Activated CD4-positive, CD25-positive, alpha-beta regulatory T cell (primary cell): ENCODE measurements around the gene SLC5A10.
"Not testable (repeated sequence)": the region's sequence is repeated elsewhere in the genome, so short reads cannot be mapped to it uniquely, and the experiment has no call there.

Experiments used
- DNase-seq, 4 experiments: peaks; one replicate each; lab custom pipeline; 2025; lab: John Stamatoyannopoulos, UW

SLC5A10 gene

DNA sequence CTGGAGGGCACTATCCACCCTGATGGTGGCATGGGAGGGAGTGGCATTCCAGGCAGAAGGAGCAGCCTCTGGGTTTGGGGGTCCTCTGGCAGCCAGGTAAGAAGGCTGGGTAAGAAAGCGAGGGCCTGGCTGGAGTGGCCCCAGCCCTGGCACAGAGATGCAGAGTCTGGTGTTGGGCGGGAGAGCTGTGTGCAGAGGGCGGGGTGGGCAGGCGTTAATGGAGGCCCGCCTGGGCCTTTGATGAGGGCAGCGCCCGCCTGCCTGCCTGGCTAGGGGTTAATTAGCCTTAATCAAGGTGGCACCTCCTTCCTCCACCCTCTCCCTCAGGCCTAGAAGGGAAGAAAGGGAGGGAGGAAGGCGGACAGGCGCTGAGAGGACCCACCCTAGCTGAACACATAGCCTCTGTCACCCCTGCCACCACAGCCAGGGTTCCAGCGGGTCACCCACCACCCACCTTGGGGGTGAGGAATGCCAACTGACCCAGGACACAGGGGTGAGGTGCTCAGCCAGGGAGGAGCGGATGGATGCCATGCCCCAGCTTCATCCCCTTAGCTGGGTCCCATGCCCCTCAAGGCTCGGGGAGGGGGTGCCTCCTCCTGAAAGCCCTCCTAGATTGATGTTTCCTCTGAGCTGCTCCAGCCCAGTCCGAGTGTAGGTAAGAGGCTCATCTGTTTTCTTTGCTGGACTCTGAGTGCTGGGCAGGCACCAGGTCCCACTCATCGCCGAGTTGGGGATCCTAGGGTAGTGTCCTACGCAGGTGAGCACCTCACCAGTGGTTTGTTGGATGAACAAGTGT, 66.0 kb downstream of the SLC5A10 start:
- no peak for DNase-seq

DNA sequence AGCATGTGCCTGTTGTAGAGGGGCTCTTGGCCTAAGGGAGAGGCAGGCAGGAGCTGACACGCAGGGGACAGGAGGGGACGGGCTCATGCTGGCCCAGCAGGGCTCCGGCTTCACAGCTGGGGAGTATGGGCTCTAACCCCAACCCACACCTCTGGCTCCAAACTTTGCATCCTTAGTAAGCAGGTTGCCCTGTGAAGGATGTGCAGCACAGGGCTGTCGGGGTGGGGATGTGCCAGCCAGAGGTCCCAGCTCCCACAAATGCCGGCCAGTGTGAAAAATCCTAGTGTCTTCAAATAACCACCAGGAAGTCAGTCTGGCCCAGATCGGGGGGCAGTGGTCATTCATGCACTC, 66.6 kb downstream of the SLC5A10 start:
- no peak for DNase-seq

DNA sequence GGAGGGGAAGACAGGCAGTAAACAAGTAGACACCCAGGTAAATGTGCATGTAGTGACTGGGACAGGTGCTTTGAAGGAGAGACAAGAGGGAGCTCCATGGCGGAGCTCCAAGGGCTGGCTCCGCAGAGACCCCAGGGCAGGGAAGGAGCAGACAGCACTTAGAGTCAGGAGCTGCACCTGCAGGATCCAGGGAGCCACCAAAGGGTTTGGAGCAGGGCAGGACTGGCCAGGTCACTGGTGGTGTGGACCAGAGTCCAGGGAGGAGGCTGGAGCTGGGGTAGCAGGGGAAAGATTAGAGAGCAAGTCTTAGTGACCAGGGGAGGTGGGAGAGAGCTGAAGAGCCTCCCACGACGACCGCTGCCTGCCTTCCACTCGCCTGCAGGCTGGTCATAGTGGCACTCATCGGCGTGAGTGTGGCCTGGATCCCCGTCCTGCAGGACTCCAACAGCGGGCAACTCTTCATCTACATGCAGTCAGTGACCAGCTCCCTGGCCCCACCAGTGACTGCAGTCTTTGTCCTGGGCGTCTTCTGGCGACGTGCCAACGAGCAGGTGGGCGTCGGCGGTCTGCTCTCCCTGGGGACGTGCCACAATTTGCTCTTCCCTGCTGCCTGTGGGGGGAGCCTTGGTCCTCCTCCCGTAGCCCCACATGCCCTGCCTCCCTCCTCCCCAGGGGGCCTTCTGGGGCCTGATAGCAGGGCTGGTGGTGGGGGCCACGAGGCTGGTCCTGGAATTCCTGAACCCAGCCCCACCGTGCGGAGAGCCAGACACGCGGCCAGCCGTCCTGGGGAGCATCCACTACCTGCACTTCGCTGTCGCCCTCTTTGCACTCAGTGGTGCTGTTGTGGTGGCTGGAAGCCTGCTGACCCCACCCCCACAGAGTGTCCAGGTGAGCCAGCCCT, 67.3 kb downstream of the SLC5A10 start:
- DNase-seq: no peak

DNA sequence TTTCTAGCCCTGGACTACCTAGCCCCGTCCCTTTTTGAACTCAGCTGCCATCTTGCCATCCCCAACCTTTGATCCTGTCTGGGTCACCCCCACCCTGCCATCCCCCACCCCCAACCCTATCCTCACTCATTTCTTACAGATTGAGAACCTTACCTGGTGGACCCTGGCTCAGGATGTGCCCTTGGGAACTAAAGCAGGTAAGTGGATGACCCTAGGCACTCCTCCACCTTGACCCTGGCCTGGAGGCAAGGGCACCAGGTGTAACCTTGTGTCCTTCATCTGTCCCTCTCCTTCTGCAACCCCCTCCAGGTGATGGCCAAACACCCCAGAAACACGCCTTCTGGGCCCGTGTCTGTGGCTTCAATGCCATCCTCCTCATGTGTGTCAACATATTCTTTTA, 68.1 kb downstream of the SLC5A10 start:
- DNase-seq: no peak

DNA sequence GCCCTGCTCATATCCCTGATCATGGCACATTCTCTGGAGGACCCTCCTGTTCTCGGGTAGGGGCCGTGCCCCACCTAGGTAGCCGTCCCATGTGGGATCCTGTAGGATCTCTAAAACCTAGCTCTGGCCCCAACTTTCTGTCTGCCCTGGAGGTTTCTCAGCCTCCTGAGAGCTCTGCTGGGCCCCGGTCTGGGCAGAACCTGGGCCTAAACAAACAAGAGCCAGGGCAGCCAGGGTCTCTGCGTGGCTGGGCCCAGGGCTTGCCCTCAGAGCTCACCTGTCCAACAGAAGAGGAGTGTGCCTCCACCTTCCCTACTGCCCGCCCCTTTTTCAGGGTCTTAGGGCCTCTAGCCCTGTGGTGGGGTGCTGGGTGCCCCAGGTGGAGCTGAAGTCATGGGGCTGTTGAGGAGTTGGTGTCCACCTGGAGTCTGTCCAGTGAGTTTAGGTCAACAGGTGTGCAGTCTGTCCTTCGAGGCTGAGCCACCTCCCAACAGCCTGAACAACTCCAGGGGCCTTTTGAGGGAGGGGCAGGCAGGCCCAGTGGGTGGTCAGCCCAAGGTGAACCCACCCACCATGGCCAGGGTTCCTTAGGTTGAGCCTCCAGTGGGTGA, 69.2 kb downstream of the SLC5A10 start:
- not testable (repeated sequence) for DNase-seq

DNA sequence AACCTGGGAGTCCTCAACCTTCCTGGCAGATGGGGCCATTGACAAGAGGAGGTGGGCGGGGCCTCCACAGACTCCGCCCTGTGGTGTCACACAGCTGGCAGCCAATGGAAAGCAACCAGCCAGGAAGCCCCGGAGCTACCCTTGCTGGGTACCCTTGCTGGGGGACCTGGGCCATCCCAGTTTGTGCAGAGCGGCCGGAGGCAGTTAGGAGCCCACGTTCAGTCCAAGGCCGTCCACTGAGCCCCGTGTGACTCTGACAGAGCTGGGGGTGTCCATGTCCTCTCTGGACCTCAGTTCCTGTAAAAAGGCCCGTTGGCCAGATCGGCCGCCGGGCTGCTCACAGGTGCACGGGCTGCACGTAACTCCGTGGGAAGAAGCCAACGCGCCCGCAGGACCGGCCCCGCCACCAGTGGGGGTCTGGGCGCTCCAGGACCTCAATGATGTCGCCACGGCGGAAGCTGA, 69.7 kb downstream of the SLC5A10 start:
- DNase-seq: peak in 1 of 4 experiments; percentile 21

DNA sequence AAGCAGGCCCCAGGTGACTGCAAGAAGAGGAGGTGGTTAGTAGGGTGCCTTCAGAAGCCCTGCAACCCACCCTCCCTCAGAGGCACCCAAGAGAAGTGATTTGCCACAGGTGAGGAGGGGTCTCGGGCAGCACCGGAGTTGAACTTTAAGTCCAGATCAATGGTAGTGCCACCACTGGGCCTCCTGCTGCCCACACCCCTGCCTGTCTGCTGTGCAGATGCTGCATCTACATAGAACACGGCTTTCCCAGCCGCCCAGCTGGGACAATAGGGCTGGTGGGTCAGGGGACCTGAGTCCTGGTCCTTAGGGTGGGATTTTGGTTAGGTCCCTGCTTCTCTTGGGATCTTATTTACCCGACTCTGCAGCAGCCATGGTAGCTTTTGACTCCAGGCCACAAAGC, 70.2 kb downstream of the SLC5A10 start:
- DNase-seq: no peak

DNA sequence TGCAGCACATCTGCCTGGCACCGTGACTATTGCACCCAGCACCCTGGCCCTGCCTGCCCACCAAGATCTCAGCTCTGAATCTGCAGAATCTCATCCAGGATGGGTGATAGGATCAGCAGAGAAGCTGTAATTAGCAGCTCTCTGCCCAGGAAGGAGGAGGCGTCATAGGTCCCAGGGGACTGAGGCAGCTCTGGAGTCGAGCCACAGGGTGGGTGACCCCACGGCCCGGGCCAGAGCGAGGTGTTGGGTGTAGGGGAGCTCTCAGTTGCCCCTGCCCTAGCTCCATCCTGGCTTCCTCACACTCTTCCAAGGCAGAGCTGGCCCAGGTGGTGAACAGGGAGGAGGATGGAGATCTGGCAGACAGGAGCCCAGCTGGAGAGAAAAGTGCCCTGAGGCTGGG, 70.8 kb downstream of the SLC5A10 start:
- no peak for DNase-seq

DNA sequence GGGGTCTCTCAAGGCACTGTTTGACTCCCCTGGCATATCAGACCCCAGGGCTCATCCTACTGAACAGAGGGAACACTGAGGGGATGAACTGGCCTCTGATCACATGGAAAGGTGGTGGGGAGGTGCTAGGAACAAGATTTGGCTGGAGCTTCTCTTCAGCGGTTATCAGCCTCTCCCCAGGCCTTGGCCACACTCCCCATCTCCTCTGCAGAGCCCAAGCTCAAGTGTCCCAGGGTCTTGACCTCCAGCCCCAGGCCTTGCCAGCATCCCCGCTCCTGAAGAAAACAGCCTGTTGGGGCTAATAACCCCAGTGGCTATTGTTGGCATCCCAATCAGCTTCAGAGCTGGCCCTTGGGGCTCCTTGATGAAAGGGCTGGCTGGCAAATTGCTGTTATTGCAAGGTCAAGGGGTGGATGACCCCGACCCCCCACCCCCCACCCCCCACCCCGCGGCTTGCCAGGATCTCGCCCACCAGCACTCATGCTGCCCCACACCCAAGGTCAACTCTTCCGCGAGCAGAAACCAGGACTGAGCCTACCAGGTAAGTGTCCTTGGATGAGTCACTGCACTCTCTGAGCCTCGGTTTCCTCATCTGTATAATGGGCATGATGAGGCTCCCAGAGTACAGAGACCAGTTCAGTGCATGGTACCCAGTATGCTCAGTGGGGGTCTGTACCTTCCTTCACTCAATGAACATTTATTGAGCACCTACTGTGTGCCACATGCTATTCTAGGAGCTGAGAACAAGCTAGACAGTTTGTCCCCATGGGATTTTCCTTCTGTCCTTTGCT, 71.4 kb downstream of the SLC5A10 start:
- no peak for DNase-seq

DNA sequence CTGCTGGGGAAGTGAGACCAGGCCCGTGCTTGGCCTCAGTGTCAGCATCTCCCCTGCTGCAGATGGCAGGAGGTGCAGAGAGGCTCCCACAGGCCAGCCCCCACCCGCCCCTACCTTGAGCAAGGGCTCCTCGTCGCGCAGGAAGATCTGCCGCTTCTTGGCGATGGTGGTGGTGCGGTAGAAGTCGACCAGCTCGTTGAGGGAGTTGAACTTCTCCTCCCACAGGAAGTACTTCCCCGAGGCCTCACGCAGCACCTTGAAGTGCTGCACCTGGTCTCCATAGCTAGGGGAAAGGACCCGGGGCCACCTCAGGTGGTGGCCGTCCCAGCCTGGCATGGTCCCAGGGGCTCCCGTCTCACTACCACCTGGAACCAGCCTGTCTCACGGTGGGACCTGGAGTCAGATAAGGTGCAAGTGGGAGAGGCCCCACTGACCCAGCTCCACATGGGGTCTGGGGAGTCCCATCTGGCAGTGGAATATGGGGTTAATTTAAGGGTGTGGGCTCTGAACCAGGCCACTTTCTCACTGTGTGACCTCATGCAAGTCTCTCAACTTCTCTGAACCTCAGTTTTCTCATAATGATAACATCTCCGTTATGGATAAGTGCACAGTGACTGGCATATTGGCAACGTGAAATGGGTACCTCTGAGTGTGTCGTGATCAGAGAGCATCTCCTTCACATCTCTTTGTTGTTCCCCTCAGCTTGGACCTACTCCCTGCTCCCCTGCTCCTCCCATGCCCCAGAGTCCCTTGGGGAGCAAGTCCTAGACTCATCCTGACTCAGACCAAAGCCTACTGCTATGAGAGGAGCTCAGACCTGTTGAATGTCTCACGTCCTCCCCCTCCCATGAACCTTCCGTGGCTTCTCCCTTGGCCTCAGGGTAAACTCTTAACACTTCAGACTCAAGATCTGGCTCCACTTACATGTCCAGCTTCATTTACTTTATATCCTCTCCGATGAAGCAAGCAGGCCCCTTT, 72.4 kb downstream of the SLC5A10 start:
- no peak for DNase-seq

DNA sequence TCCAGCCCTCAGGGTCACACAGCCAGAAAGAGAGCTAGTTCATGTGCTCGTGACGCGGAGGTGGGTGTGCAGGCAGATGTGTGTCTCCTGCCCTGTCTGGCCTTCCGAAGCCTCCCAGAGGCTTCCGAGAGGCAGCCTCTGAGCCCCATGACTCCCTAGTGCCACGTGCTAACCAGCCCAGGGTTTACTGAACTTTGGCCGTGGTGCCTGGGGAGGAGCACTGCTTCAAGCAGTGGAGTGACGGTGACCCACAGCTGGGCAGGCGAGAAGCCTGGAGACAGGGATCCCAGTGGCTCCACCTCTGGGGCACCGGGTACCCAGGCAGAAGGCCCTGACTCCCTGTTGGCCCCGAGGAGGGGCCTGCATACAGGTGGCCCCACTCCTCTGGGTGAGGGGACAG, 76.7 kb downstream of the SLC5A10 start:
- not testable (repeated sequence) for DNase-seq

DNA sequence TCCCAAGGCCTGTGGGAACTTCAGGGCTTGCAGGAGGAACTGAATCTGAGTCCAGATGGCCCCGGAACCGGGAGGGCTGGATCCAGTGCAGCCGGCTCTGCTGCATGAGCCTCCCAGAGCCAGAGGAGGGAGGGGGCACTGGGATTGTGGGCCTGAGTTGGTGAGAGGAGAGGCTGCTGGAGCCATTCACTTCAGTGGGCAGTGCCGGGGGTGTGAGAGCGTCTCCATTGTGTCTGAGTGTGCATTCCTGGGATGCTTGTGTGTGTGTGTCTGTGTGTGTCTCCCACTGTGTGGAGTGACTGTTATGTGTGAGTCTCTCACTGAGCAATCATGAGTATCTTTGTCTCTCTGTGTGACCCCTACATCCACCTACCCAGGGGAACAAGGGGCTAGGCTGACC, 77.8 kb downstream of the SLC5A10 start:
- not testable (repeated sequence) for DNase-seq

DNA sequence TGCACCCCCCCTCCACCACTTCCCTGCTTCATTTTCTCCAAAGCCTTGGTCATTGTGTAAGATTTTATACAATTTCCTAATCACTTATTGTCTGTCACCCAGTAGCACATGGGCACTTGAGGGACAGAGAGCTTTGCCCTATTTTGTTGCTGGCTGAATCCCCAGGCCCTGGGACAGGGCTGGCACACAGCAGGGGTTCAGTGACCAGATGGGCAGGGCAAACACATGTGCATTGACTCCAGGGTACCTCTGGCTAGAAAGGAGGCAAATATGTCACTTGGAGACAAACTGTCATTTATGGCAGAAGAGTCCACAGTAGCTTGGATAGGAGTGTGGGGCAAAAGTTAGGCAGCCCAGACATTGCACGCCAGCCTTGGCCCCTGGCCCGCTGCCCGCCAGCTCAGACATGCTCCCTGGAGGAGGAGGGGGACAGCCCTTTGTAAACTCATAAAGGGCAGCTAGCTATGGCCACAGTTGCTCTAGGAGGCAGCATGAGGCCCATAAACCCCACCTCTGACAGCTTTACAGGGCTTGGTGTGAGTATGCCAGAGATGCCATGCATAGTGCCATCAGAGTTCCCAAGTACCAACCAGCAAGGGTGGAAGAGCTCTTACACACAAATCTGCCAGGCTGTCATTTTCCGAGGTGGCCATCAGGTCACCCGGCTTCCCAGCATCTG, 78.9 kb downstream of the SLC5A10 start:
- DNase-seq: not testable (repeated sequence)

DNA sequence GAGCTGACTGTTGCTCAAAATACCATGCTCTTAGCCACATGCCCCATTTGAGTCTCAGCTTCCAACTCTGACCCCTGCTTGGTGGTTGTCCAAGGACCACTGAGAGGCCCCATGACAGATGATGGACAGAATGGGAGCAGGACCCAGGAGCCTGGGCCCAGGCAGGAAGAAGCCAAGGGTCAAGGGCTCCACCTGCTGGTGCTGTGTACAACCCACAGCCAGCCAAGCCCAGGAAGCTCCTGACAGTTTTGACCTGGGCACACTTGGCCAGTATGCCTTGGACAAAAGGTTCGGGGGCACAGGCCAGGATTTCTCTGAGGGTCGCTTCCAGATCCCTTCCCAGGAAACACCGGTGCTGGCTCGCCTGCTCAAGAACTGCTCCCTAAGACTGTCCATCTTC, 79.8 kb downstream of the SLC5A10 start:
- DNase-seq: not testable (repeated sequence)

DNA sequence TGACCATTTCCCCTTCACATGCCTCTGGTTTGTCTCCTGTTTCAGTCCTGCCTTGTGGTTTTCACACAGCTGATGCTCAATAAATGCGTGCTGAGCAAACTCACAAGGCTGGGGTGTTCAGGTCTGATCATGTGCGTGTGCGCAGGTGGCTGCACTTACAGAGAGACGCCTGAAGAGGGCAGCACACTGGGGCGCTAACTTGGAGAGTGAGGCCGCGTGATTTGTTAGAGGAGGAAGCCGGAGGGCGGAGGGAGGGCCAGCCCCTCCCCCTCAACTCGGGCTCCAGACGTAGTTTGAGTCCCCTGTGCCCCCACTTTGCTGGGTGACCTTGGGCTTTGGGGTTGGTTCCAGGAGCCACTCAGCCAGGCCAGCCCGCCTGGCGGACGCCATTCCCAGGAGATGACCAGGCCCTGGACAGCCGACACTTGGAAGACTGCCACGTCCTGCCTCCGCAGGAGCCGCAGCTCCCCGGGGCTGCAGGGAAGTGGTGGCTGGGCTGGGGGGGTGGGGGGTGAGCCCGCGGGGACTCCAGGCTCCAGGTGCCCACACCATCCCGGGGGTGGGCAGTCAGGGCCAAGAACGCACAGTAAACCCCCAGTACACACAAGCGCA, 80.5 kb downstream of the SLC5A10 start:
- not testable (repeated sequence) for DNase-seq

DNA sequence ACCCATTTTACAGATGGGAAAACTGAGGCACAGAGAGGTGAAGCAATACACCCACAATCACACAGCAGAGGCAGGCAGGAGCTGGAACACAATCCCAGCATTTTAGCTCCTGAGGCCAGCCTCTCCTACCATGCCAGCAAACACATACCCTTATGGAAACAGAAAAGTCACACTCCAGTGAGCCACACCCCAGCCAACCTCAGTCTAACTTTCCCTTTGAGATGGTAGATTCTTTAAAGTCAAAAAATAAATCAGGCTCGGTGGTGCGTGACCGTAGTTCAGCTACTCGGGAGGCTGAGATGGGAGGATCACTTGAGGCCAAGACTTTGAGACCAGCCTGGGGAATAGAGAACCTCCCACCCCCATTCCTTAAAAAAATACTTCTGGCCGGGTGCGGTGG, 84.2 kb downstream of the SLC5A10 start:
- not testable (repeated sequence) for DNase-seq

DNA sequence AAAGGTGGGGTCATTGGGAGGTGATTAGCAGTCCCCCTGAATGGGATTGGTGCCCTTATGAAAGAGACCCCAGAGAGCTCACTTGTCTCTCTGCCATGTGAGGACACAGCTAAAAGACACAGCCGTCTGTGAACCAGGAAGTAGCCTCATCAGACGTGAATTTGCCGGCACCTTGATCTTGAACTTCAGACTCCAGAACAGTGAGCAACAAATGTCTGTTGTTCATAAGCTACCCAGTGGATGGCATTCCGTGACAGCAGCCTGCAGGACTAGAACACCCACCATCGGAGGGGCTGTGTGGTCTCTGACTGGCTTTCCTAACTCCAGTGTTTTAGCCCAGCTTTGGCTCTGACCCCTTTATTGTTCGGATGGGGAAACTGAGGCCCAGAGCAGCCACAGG, 85.6 kb downstream of the SLC5A10 start:
- not testable (repeated sequence) for DNase-seq

DNA sequence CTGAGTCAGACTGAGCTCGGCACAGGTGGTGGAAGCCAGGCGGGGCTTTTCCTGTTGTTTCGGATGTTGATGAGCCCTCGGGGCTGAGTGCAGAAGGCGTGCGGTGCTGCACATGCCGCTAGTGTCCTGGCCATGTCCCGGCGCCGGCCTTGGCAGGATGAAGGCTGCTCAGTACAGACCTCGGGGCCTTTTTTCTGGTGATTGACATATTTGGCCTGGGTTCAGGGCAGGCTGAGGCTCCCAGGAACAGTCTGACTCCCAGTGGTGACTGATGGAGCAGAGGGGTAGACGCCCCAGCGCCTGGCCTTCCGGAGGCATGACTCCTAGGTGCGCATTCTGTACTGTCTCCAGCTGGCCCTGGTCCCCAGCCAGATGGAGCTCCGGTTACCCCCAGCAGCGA, 86.0 kb downstream of the SLC5A10 start:
- not testable (repeated sequence) for DNase-seq

DNA sequence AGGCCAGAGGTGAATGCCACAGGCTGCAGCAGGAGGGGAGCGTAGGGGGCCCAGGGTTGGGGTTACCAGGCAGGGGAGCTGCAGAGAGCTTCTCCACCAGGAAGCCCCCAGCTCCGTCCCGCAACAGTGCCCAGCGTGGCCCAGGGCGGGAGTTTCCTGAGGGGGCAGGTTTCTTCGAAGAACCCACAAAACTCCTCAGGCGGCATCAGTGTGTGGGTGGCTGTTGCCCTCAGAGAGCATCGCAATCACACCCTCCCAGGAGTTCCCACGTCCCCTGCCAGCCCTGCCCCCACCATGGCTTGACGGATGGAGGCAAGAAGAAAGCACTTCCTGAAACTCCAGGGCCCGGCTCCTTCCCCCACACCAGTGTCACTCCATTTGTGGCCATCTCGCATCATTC, 86.8 kb downstream of the SLC5A10 start:
- DNase-seq: not testable (repeated sequence)

DNA sequence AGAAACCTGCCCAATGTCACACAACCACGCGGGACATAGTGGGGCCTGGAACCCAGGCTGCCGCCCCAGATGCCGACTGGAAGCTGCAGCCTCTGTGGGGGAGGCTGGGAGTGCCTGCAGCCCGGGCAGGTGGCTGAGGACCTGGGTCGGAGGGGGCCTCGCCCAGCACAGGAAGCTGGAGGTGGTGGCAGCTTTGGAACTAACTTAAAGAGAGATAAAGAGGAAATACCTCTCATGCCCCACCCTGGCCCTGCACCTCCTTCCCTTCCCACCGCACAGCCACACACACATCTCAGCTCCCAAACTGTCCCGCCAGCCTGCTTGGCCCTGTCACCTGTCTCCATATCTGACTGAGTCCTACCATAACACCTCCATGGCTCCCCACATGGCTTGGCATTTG, 88.4 kb downstream of the SLC5A10 start:
- not testable (repeated sequence) for DNase-seq
